IPS-20b (cell line): ENCODE measurements around the gene LHX2.
A peak's percentile ranks its signal among the peaks of the same experiment; 100 is the strongest.

Source experiments
- H3K27ac ChIP-seq: one replicate; pipeline ENCODE4 v1.5.1; 2013; ENCODE audit warnings: low read length
- H3K27me3 ChIP-seq: 2 replicates; pipeline ENCODE4 v1.6.1; 2013; ENCODE audit warnings: mild to moderate bottlenecking, low read length, inconsistent platforms; ENCODE audit not compliant: insufficient read depth
- H3K36me3 ChIP-seq: 2 replicates; pipeline ENCODE4 v1.6.1; 2013; ENCODE audit warnings: low read depth, mild to moderate bottlenecking, inconsistent platforms, low read length, moderate library complexity; ENCODE audit not compliant: insufficient read depth
- H3K4me1 ChIP-seq: 2 replicates; pipeline ENCODE4 v1.6.1; 2013; ENCODE audit warnings: mild to moderate bottlenecking, control low read depth, inconsistent platforms, low read length, moderate library complexity; ENCODE audit not compliant: insufficient read depth
- H3K4me3 ChIP-seq: 2 replicates; pipeline ENCODE4 v1.5.1; 2013; ENCODE audit warnings: mild to moderate bottlenecking, low read length, inconsistent platforms
- H3K9ac ChIP-seq: 2 replicates; pipeline ENCODE4 v1.6.1; 2013; ENCODE audit warnings: low read depth, mild to moderate bottlenecking, inconsistent platforms, low read length, moderate library complexity
- H3K9me3 ChIP-seq: 2 replicates; pipeline ENCODE4 v1.6.1; 2013; ENCODE audit warnings: mild to moderate bottlenecking, low read depth, low read length, inconsistent platforms; ENCODE audit not compliant: insufficient read depth

The LHX2 gene

DNA sequence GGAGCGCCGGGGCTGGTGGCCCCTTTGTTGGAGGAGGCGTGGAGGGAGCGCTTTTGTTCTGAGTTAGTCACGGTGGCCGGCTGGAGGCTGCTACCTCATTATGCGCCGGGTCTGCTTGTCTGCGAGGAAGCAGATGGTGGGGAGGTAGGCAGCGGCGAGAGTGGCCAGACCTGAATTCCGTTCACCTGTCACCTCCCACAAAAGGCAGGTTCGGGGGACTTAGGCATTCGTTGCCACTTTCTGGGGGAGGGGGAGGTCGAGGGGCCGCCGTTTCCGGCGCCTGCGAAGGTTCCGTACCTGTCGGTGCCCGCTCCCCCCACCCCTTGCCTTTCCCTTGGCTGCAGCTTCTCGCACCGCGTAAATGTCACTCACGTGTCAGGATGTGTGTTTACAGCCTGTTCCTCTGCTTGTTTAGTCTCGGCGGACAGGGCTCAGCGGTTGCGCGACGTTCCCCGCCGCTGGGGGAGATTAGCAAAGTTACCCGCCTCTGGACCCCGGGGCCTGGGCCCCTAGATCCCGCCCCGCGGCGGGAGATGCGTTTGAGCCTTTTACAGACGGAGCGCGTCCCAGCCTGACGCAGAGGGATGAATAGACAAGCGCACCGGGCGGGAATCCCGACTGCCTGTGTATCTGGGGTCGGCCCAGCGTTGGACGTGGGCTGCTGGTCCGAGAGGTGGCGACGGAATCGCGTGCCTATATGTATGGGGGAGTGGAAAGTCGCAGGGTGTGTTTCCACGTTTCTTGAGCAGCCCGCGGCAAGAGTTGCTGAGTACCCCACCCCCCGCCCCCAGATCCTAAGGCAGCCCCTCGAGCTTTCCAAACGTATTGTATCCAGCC is 2.7 kb upstream of the LHX2 start:
- H3K27ac ChIP-seq = no peak overlapping the region
- no peak overlapping the region for H3K9ac ChIP-seq
- peaks cover 11% of the 10 kb centered on the region; the same call in 1 of the 2 replicates for H3K9me3 ChIP-seq
- H3K36me3 ChIP-seq = no peaks in the 10 kb centered on the region
- H3K27me3 ChIP-seq = peaks cover 99% of the 10 kb centered on the region
- peak overlapping the region; percentile 60; the same call in 1 of the 2 replicates for H3K4me3 ChIP-seq
- H3K4me1 ChIP-seq = peaks cover 18% of the 10 kb centered on the region

DNA sequence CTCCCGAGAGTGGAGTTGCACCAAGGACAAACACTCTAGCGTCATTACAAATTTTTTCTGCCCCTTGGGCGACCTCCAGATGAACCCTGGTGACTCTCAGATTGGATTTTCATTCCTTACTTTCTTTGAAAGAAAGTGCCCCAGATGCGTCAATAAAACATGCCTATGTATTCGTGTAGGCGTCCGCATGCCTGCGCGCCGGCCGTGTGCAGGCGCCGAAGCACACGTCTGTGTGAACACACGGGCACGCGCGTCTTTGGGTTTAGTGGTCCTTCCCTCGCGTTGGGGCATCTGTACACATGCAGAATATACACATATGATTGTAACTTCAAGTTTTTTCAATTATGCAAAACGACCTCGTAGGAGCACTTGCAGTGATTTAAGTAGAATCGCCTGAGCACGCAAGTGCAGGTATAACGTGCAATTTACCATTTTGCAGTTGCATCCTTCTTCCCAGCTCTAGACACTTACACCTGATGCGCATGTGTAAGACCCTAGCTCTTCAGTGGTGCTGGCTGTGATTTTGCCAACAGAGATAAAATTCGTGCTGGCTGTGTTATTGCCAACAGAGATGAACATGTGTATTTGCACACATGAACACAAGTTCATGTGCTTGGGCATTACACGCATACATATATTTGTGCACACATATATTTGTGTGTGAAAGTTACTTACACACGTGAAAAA is 1.9 kb upstream of the LHX2 start:
- Histone ChIP-seq H3K27me3 (peaks cover 99% of the 10 kb centered on the region), H3K4me3 (peak overlapping the region; percentile 60; the same call in 1 of the 2 replicates), H3K9ac (no peak overlapping the region), H3K27ac (no peak overlapping the region), H3K4me1 (peaks cover 15% of the 10 kb centered on the region), H3K36me3 (no peaks in the 10 kb centered on the region), H3K9me3 (peaks cover 11% of the 10 kb centered on the region; the same call in 1 of the 2 replicates)

DNA sequence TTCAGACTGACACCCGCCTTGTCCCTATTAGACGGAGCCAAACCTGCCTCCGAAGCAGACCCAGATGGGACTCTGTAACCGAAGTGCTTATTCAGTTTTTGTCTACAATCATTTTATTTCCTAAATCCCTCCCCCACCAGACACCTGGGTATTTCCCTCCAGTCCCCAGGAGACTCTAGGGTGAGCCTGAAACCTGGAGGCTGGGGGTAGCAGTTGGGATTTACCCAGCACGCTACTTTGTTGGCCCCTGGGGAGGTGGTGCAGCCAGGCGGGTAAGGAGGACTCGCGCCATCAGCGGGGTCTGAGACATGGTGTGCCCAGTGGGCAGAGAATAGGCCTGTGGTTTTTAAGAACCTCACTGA is 1.3 kb upstream of the LHX2 start:
- Histone ChIP-seq H3K4me1 (peaks cover 9% of the 10 kb centered on the region; the same call in 1 of the 2 replicates), H3K27ac (no peak overlapping the region), H3K9ac (no peak overlapping the region), H3K27me3 (peaks cover 99% of the 10 kb centered on the region), H3K36me3 (no peaks in the 10 kb centered on the region), H3K9me3 (peaks cover 11% of the 10 kb centered on the region; the same call in 1 of the 2 replicates), H3K4me3 (no peak overlapping the region)

DNA sequence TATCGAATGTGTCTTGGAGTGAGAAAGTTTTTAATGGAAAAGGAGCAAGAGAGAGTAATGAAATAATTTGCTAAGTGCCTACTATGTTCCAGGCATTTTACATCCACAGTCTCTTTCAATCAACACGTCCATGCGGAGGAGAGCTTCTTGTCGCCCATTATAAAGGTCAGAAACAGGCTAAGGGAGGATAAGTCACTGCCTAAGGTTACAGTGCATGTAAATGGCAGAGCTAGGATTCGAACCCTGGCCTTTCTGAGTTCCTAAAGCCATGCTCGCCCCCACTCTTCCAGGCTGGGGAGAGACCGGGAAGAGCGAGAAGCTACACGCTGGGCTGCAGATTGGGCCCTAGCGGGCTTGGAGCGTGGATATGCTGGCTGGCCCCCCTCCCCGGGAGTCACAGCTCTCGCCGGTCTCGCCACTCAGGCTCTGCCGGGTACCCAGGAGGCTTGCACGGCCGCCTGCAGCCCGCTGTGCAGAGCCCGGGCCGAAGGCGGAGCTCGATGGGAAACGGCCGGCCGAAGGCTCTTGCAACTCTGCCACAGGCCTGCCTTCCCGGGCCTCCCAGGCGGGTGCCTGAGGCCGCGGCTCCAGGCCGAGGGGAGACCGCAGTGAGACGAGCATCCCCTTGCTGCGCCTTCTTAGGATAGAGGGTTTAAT is 775 bp upstream of the LHX2 start:
- Histone ChIP-seq H3K27ac (no peak overlapping the region), H3K9ac (no peak overlapping the region)

DNA sequence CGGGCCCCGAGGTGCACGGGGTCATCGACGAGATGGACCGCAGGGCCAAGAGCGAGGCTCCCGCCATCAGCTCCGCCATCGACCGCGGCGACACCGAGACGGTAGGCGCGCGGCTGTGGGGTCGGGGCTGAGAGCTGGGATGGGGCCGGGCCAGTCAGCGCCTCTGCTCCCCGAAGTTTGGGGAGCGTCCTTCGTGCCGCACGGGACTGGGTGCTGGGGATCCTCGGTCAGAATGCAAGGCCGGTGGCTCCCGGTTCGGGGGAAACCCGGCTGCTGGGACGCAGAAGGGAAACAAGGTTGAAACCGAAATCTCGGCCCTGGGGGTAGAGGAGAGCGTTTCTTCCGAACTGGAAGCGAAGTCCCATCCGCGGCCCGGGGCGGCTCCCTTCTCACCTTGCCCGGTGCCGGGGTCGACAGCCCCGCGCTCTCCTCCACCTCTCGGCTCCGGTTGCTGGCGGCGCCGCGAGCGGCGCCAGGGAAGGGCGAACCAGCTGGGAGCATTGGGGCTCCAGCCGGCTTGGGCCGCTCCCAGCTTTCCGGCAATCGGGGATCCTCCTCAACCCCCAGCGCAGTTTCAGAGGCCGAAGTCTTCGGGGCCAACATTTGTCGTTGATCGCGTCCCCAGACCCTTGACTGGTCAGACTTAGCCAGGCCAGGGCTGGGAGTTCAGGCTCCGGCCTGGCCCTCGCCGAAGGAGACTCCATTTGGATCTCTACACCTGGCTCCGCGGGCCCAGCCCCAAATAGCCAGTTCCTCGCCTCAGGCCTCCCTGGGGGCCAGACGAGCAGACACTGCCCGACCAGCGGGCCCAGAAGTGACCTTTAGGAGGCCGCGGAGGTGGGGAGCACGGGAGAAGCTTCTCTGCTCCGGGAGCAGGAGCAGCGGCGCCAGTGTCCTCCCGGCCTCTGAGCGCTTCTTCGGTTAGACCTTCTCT is 1.1 kb downstream of the LHX2 start:
- no peak overlapping the region for H3K27ac ChIP-seq
- H3K27me3 ChIP-seq = peaks cover 99% of the 10 kb centered on the region
- peak overlapping the region; percentile 44; the same call in 1 of the 2 replicates for H3K4me3 ChIP-seq
- H3K4me1 ChIP-seq = peaks cover 12% of the 10 kb centered on the region; the same call in 1 of the 2 replicates
- peaks cover 11% of the 10 kb centered on the region; the same call in 1 of the 2 replicates for H3K9me3 ChIP-seq
- H3K9ac ChIP-seq = no peak overlapping the region
- no peaks in the 10 kb centered on the region for H3K36me3 ChIP-seq

More for the DNA sequence above, 775 bp upstream of the LHX2 start:
- Histone ChIP-seq H3K9me3 (peaks cover 11% of the 10 kb centered on the region; the same call in 1 of the 2 replicates), H3K4me1 (peaks cover 9% of the 10 kb centered on the region; the same call in 1 of the 2 replicates), H3K4me3 (peak overlapping the region; percentile 42; the same call in 1 of the 2 replicates), H3K36me3 (no peaks in the 10 kb centered on the region), H3K27me3 (peaks cover 99% of the 10 kb centered on the region)

DNA sequence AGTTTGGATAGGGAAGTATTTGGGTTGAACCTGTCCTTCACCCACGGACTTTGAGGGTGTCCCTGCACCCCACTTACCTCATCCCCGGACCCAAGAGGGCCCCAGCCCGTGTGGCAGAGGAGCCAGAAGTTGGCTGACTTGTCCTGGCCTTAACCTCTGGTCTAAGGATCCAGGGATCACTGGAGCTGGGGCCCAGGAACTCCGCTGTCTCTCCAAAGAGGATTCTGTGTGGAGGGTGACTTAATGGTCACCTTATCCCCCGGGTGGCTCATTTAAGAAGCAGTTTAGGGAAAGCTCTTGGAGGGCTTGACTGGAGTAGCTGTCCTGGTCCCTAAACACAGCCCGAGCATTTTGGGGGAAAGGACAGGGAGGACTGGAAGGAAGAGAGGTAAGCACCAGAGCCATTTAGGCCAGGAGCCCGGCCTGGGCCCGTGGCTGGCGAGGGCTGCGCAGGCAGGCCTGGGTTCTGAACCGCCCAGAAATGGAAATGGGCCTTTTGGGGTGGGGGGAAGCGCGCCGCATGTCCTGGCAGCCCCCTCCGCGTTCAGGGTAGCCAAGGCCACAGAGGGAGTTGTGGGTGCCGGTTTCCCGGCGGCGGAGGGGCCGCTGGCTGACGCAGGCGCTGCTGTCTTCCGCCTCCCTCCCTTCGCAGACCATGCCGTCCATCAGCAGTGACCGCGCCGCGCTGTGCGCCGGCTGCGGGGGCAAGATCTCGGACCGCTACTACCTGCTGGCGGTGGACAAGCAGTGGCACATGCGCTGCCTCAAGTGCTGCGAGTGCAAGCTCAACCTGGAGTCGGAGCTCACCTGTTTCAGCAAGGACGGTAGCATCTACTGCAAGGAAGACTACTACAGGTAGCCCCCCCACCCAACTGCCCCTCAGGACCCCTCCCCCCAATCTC is 2.0 kb downstream of the LHX2 start:
- Histone ChIP-seq H3K4me3 (peak overlapping the region; percentile 9; the same call in 1 of the 2 replicates), H3K4me1 (peaks cover 12% of the 10 kb centered on the region; the same call in 1 of the 2 replicates), H3K27ac (no peak overlapping the region), H3K9me3 (peaks cover 11% of the 10 kb centered on the region; the same call in 1 of the 2 replicates), H3K36me3 (no peaks in the 10 kb centered on the region), H3K9ac (no peak overlapping the region), H3K27me3 (peaks cover 99% of the 10 kb centered on the region)

DNA sequence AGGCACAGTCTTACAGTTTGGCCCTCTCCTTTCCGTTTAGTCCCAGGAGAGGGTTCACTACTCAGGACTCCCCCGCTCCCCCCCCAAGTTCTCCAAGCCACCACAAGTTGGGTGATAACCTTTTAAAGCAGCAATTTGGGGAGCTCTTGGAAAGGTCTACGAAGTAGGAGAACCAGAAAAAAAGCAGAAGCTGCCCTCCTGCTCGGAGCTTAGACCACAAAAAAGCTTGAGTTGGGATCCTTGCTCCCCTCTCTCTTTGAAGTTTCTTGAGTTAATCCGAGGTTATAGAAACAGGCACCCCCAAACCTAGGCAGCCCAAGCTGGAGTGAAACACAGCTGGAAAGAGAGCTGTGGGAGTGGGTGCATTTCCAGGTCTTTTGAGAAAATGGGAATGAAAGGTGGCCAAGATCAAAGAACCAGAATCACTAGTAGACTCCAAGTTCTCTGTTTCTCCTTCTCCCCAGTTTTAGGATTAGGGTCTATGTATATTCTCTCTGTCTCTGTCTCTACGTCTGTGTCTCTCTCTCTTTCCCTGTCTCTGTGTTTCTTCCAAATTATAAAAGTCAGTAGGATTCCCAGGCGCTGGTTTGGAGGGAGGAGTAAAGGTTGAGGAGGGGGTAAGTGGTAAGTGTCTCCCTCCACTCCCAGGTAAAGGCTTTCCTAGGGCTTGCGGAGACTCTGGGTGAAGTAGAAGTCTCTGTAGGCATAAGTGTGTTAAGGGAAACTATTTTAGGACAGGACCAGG is 2.8 kb downstream of the LHX2 start:
- Histone ChIP-seq H3K9me3 (peaks cover 11% of the 10 kb centered on the region; the same call in 1 of the 2 replicates), H3K27ac (no peak overlapping the region), H3K9ac (no peak overlapping the region), H3K4me3 (no peak overlapping the region), H3K36me3 (no peaks in the 10 kb centered on the region), H3K4me1 (peaks cover 15% of the 10 kb centered on the region; the same call in 1 of the 2 replicates), H3K27me3 (peaks cover 99% of the 10 kb centered on the region)

DNA sequence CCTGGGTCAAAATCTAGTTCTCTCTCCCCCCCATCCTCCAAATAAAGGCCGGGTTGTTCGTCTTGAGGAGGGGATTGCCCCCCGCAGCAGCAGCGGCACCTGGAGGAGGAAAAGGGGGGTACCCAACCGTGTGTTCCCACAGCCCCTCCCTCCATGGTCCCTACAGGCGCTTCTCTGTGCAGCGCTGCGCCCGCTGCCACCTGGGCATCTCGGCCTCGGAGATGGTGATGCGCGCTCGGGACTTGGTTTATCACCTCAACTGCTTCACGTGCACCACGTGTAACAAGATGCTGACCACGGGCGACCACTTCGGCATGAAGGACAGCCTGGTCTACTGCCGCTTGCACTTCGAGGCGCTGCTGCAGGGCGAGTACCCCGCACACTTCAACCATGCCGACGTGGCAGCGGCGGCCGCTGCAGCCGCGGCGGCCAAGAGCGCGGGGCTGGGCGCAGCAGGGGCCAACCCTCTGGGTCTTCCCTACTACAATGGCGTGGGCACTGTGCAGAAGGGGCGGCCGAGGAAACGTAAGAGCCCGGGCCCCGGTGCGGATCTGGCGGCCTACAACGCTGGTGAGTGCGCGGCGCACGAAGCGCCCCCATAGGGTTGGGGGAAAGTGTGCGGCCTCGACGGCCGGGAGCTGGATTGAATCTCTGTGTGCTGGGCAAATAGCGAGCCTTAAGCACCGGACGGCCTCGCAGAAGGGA is 3.5 kb downstream of the LHX2 start:
- peaks cover 18% of the 10 kb centered on the region; the same call in 1 of the 2 replicates for H3K4me1 ChIP-seq
- H3K4me3 ChIP-seq = peak overlapping the region; percentile 49; the same call in 1 of the 2 replicates
- peaks cover 5% of the 10 kb centered on the region; the same call in 1 of the 2 replicates for H3K9me3 ChIP-seq
- H3K27me3 ChIP-seq = peaks cover 99% of the 10 kb centered on the region
- no peaks in the 10 kb centered on the region for H3K36me3 ChIP-seq
- H3K9ac ChIP-seq = no peak overlapping the region
- H3K27ac ChIP-seq = no peak overlapping the region

DNA sequence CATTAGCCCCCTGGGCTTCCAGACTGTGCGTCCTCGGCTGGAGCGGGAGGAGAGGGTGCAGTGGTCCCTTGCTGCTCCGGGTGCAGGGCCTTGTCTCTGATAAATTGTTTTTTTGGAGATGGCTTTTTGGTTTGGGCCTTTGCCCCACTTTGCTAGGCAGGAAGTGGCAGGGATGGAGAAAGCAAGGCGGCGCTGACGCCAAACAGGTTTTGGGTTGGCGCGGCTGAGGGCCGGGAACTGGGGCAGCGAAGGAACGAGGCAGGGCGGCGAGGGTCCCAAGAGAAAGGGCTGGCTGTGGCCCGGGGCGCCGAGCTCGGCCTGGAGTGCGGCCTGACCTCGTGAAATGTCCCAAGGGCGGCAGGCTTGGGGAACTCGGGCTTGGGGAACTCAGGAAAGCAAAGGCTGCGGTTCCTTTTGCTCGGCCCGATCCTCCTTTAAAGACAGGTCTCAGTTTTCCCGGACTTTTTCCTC is 4.1 kb downstream of the LHX2 start:
- Histone ChIP-seq H3K9me3 (peaks cover 4% of the 10 kb centered on the region; the same call in 1 of the 2 replicates), H3K9ac (no peak overlapping the region), H3K36me3 (no peaks in the 10 kb centered on the region), H3K4me3 (peak overlapping the region; percentile 49; the same call in 1 of the 2 replicates), H3K4me1 (peaks cover 19% of the 10 kb centered on the region; the same call in 1 of the 2 replicates), H3K27ac (no peak overlapping the region), H3K27me3 (peaks cover 99% of the 10 kb centered on the region)
